Mucosa of stomach (tissue), 1 donor: ENCODE measurements around the gene PDZD2.
A peak's percentile ranks its signal among the peaks of the same experiment; 100 is the strongest.

ENCODE experiments used
- H3K27me3 ChIP-seq: one replicate; pipeline ENCODE4 v1.7.0; 2013; ENCODE audit warnings: mild to moderate bottlenecking, low read length; ENCODE audit not compliant: control insufficient read depth, insufficient read depth
- H3K36me3 ChIP-seq: one replicate; pipeline ENCODE4 v1.7.0; 2013; ENCODE audit warnings: low read length; ENCODE audit not compliant: control insufficient read depth, insufficient read depth
- H3K4me1 ChIP-seq: one replicate; pipeline ENCODE4 v1.7.0; 2013; ENCODE audit warnings: mild to moderate bottlenecking, low read length; ENCODE audit not compliant: control insufficient read depth, insufficient read depth
- H3K4me3 ChIP-seq: one replicate; pipeline ENCODE4 v1.7.0; 2013; ENCODE audit warnings: low read length
- H3K9ac ChIP-seq: one replicate; pipeline ENCODE4 v1.7.0; 2013; ENCODE audit warnings: mild to moderate bottlenecking, low read length, moderate library complexity
- H3K9me3 ChIP-seq: one replicate; pipeline ENCODE4 v1.7.0; 2013; ENCODE audit warnings: mild to moderate bottlenecking, low read length, moderate library complexity; ENCODE audit not compliant: control insufficient read depth
- donor health status: Pancreatic carcinoma.

The PDZD2 gene

GRCh38 chr5:31909073-31909472 is 270.1 kb downstream of the PDZD2 start:
- no peak overlapping the region for H3K4me3 ChIP-seq
- no peaks in the 10 kb centered on the region for H3K36me3 ChIP-seq
- no peaks in the 10 kb centered on the region for H3K9me3 ChIP-seq
- peaks cover 15% of the 10 kb centered on the region for H3K4me1 ChIP-seq
- H3K27me3 ChIP-seq: no peaks in the 10 kb centered on the region
- no peak overlapping the region for H3K9ac ChIP-seq

GRCh38 chr5:31911291-31912265 is 272.6 kb downstream of the PDZD2 start:
- Histone ChIP-seq H3K36me3 (no peaks in the 10 kb centered on the region), H3K4me3 (no peak overlapping the region), H3K9ac (no peak overlapping the region), H3K27me3 (no peaks in the 10 kb centered on the region), H3K4me1 (no peaks in the 10 kb centered on the region), H3K9me3 (no peaks in the 10 kb centered on the region)

- H3K27me3 ChIP-seq: no peaks in the 10 kb centered on the region
- no peaks in the 10 kb centered on the region for H3K36me3 ChIP-seq
- no peak overlapping the region for H3K4me3 ChIP-seq
- no peaks in the 10 kb centered on the region for H3K4me1 ChIP-seq
- H3K9me3 ChIP-seq: no peaks in the 10 kb centered on the region
- no peak overlapping the region for H3K9ac ChIP-seq
Measured at GRCh38 chr5:31913808-31914207, 274.9 kb downstream of the PDZD2 start.

DNA sequence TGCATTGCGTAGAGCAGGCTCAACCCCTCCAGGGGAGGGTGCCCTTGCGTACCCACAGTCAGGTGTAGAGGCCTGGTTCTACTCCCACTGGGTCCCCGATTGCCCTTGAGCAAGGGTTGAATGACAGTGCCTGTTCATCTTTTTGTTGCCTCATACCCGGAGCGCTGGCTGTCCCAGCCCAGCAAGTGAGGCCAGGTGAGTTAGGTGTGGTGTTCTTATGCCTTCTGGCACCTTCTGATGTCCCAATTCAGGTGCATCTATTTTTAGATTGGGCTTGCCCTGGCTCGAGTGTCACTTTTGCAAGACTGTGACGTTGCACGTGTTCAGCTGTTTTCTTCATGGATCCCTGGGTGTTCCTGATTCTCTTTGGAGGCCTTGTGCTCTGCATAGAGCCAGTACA is 277.4 kb downstream of the PDZD2 start:
- H3K4me3 ChIP-seq: no peak overlapping the region
- H3K9me3 ChIP-seq: no peaks in the 10 kb centered on the region
- no peaks in the 10 kb centered on the region for H3K4me1 ChIP-seq
- no peaks in the 10 kb centered on the region for H3K36me3 ChIP-seq
- H3K27me3 ChIP-seq: no peaks in the 10 kb centered on the region
- no peak overlapping the region for H3K9ac ChIP-seq

DNA sequence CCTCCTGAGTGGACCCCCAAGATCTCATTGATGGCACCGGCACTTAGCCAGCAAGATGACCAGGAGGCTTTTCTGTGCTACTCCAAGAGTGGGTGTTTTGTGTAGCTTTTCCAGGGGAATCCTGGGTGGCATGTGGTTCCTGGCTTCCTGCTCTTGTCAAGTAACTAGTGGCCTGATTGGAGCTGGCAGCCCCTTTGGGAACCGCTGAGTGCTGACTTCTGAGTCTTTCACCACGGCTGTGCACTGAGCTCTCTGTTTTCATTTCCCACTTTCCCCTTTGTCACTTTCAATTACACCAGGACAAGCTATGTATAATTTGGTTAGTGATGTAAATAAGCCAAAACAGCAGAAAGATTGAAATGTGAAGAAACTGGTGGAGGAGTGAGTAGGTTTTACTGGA is 279.8 kb downstream of the PDZD2 start:
- no peak overlapping the region for H3K4me3 ChIP-seq

DNA sequence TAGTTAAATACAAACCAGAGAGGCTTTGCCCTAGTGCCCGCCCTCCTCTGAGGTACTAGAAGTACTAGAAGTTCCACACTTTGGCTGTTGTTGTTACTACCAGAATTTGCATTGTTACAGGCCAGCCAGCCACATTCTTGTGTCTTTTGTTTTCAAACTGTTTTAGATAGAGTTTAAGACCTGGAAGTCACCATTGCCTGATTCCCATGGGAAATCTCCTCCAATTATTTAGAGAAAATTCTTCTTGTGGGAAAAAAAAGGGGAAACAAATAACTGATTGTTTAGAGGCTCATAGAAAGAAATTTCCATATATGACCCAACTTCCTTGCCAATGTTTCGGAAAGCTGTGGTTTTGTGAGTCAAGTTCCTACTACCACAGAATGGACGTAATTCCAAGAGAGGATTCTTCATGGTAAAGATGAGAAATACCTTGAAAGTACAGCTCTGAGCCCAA is 282.9 kb downstream of the PDZD2 start:
- Histone ChIP-seq H3K9ac (no peak overlapping the region), H3K4me1 (no peaks in the 10 kb centered on the region), H3K9me3 (no peaks in the 10 kb centered on the region), H3K36me3 (no peaks in the 10 kb centered on the region), H3K4me3 (no peak overlapping the region), H3K27me3 (no peaks in the 10 kb centered on the region)

More for the DNA sequence above, 279.8 kb downstream of the PDZD2 start:
- no peaks in the 10 kb centered on the region for H3K36me3 ChIP-seq
- no peaks in the 10 kb centered on the region for H3K27me3 ChIP-seq
- H3K9me3 ChIP-seq: no peaks in the 10 kb centered on the region
- H3K4me1 ChIP-seq: no peaks in the 10 kb centered on the region
- H3K9ac ChIP-seq: no peak overlapping the region

GRCh38 chr5:31924005-31924404 is 285.1 kb downstream of the PDZD2 start:
- Histone ChIP-seq H3K9ac (no peak overlapping the region), H3K27me3 (no peaks in the 10 kb centered on the region), H3K4me1 (no peaks in the 10 kb centered on the region), H3K36me3 (no peaks in the 10 kb centered on the region), H3K9me3 (no peaks in the 10 kb centered on the region), H3K4me3 (no peak overlapping the region)

DNA sequence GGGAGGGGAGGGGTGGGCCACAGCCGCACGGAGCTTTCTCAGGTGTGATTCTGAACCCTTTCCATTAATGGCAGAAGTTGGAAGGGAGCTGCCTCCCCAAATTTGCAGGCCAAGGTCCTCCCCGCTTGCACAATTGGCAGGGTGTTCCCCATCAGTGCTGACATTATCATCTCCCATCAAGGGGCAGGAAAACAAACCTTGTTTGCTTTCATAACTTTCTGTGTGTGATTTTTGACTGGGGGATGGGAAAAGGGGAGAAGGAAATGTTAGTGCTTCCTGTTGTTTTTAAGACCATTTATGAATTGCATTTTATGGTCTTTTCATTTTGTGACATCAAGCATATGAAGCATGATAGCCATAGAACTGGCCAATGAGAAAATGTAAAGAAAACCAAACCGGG is 292.9 kb downstream of the PDZD2 start:
- Histone ChIP-seq H3K36me3 (no peaks in the 10 kb centered on the region), H3K9ac (no peak overlapping the region), H3K4me1 (peaks cover 10% of the 10 kb centered on the region), H3K27me3 (no peaks in the 10 kb centered on the region), H3K4me3 (no peak overlapping the region), H3K9me3 (no peaks in the 10 kb centered on the region)

DNA sequence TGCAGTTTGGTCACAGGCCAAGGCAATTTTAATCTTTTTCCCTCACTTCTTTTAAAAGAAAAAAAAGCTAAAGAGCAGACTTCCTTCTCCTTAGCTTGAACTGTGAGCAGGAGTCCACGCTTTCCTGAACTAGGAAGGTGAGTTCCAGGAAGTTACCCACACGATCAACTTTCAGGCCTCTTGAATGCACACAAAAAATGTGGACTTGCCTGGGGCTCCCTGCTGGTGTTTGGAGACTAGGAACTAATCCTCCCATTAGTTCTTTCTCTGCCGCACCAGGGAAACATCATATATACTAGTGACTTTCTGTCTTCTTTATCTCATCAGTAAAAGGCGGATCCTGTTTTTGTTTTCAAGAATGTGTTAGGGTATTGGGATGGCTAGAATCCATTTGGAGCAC is 295.2 kb downstream of the PDZD2 start:
- Histone ChIP-seq H3K4me1 (peaks cover 22% of the 10 kb centered on the region), H3K36me3 (no peaks in the 10 kb centered on the region), H3K9me3 (no peaks in the 10 kb centered on the region), H3K4me3 (no peak overlapping the region), H3K9ac (no peak overlapping the region), H3K27me3 (no peaks in the 10 kb centered on the region)

GRCh38 chr5:31935496-31936369 is 296.8 kb downstream of the PDZD2 start:
- no peaks in the 10 kb centered on the region for H3K36me3 ChIP-seq
- peak overlapping the region; percentile 32 for H3K9ac ChIP-seq
- H3K9me3 ChIP-seq: no peaks in the 10 kb centered on the region
- H3K4me3 ChIP-seq: peak overlapping the region; percentile 22
- H3K4me1 ChIP-seq: peaks cover 24% of the 10 kb centered on the region
- H3K27me3 ChIP-seq: no peaks in the 10 kb centered on the region

- H3K4me3 ChIP-seq: no peak overlapping the region
Measured at GRCh38 chr5:31936683-31937082, 297.8 kb downstream of the PDZD2 start.

GRCh38 chr5:31937226-31937625 is 298.3 kb downstream of the PDZD2 start:
- H3K9ac ChIP-seq: no peak overlapping the region
- H3K27me3 ChIP-seq: no peaks in the 10 kb centered on the region
- H3K4me3 ChIP-seq: no peak overlapping the region
- no peaks in the 10 kb centered on the region for H3K9me3 ChIP-seq
- H3K36me3 ChIP-seq: no peaks in the 10 kb centered on the region
- H3K4me1 ChIP-seq: peaks cover 14% of the 10 kb centered on the region

More at GRCh38 chr5:31936683-31937082, 297.8 kb downstream of the PDZD2 start:
- Histone ChIP-seq H3K9ac (no peak overlapping the region), H3K27me3 (no peaks in the 10 kb centered on the region), H3K4me1 (peaks cover 19% of the 10 kb centered on the region), H3K36me3 (no peaks in the 10 kb centered on the region), H3K9me3 (no peaks in the 10 kb centered on the region)
